C4-2B (cell line): ENCODE data around the gene KCNJ4.
A peak's percentile ranks its signal among the peaks of the same experiment; 100 is the strongest.
"Not testable (repeated sequence)": the region's sequence is repeated elsewhere in the genome, so short reads cannot be mapped to it uniquely, and the experiment has no call there.

Source experiments
- H3K27ac ChIP-seq: fragments of 450-650 bp; 2 replicates; pipeline ENCODE4 v1.5.1; 2017
- ZFX ChIP-seq: fragments of 450-650 bp; IDR thresholded peaks from 2 replicates; pipeline ENCODE4 v1.6.1; 2017
- TF ChIP-seq, protein P1 (sequence below): fragments of 450-650 bp; conservative IDR thresholded peaks from 2 replicates; pipeline ENCODE4 v1.5.1; 2017; ENCODE audit warnings: mild to moderate bottlenecking

Gene KCNJ4

DNA sequence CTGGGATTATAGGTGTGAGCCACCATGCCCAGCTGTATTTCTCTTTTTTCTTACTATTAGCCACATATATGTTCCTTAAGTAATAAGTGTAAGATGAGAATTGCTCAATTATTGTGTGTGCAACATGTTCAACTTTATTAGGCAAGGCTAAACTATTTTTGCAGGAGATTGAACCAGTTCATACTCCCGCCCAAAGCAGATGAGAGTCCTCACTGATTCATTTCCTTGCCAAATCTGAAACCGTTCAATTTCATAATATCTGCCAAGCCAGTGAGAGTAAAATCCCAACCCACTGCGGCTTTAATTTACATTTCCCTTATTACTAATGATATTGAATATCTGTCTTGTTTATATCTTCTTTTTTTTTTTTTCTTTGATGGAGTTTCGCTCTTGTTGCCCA is 48.4 kb downstream of the KCNJ4 start:
- TF ChIP-seq, protein P1, sequence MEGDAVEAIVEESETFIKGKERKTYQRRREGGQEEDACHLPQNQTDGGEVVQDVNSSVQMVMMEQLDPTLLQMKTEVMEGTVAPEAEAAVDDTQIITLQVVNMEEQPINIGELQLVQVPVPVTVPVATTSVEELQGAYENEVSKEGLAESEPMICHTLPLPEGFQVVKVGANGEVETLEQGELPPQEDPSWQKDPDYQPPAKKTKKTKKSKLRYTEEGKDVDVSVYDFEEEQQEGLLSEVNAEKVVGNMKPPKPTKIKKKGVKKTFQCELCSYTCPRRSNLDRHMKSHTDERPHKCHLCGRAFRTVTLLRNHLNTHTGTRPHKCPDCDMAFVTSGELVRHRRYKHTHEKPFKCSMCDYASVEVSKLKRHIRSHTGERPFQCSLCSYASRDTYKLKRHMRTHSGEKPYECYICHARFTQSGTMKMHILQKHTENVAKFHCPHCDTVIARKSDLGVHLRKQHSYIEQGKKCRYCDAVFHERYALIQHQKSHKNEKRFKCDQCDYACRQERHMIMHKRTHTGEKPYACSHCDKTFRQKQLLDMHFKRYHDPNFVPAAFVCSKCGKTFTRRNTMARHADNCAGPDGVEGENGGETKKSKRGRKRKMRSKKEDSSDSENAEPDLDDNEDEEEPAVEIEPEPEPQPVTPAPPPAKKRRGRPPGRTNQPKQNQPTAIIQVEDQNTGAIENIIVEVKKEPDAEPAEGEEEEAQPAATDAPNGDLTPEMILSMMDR, result no peak
- TF ChIP-seq ZFX, result no peak
- no peak overlapping the region for H3K27ac ChIP-seq

DNA sequence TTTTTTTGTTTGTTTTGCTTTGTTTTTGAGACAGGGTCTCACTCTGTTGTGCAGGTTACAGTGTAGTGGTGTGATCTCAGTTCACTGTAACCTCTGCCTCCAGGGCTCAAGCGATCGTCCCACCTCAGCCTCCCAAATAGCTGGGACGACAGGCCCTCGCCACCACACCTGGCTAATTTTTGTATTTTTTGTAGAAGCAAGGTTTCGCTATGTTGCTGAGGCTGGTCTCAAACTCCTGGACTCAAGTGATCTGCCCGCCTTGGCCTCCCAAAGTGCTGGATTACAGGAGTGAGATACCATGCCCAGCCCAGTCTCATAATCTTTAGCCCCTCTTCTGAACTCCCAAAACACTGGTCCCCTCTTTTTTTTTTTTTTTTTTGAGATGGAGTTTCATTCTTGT is 50.6 kb downstream of the KCNJ4 start:
- no peak overlapping the region for H3K27ac ChIP-seq
- TF ChIP-seq ZFX, result no peak
- TF ChIP-seq, protein P1, result no peak

DNA sequence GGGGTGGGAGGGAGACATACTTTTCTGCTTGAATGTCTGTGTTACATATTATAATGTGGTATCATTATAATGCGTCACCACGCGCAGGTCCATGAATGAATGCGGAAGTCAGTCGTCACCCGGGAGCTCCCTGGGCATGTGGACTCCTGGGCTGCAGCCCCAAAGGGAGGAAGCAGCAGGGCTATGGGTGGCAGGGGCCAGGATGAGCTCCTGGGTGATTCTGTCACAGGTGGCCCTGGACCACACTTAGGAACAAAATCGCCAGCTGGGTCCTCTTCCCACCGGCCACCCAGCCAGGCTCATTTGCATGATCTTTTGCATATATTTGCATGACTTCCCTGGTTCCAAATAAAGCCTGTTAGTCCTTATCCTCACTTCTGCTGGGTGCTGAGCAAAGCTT is 51.2 kb downstream of the KCNJ4 start:
- no peak overlapping the region for H3K27ac ChIP-seq
- TF ChIP-seq ZFX, result no peak

DNA sequence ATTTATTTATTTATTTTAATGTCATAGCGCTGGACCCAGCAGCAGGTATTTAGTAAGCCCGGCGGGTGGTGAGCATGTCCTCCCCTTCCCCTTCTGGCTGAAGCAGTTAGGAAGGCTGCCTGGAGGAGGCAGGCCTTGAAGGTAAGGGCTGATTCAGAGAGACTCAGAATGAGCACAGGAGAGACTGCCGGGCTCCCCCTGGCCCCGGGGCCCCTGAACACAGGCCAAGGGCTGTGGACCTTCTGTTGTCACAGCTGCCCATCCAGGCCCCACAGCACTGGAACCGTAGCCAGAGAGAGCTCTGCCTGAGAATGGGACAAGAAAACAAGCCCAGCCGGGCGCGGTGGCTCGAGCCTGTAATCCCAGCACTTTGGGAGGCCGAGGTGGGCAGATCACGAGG is 52.8 kb downstream of the KCNJ4 start:
- TF ChIP-seq, protein P1, result no peak
- no peak for TF ChIP-seq ZFX
- no peak overlapping the region for H3K27ac ChIP-seq

DNA sequence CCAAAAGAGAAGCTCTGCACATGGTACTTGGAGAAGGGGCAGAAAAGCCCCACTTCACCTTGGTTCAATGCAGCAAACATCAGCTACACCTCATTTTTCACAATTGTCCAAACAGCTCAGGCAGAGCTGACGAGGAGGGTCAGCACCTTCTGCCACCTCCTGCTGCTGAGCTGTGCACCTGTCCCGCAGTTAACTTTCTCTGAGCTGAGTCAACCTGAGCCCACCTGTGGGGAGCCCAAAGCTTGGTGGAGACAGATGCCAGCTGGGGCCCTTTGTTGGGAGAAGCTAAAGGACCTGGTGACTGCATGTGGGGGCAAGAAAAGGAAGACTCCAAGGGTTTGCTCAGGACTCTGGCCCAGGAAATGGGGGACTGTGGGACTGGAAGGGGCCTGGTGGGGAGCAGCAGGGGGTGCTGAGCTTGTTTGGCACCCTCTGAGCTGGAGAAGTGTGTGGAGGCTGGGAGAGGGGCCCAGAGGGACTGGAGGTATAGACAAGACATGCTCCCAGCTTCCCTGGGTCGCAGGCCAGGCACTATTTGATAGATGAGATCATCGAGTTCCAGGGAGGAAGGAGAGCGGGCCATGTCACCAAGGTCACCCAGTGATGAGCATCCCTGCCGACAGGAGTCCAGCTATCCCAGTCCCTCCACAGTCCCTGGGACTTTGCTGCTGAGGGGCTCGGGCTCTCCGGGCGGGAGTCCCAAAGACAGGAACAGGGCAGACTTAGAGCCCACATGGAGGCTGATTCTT is 53.5 kb downstream of the KCNJ4 start:
- H3K27ac ChIP-seq, result no peak overlapping the region
- TF ChIP-seq ZFX, result no peak
- TF ChIP-seq, protein P1, result no peak

DNA sequence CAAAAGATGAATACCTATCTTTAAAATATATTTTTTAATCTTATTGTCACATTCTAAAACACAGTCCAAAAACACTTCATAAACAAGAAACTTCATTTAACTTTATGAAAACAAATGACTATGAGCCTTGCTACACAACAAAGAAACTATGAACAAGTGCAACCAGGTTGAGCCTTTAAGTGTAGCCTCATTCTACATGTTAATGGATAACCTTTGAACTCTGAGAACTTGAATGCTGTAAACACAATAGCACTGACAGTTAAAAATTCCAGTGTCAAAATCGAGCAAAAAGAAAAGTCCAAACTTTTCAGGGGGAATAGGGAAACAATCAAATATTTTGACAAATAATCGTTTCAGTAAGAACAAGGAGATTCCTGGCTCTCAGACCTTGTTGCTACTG is 54.7 kb downstream of the KCNJ4 start:
- H3K27ac ChIP-seq, result not testable (repeated sequence)

DNA sequence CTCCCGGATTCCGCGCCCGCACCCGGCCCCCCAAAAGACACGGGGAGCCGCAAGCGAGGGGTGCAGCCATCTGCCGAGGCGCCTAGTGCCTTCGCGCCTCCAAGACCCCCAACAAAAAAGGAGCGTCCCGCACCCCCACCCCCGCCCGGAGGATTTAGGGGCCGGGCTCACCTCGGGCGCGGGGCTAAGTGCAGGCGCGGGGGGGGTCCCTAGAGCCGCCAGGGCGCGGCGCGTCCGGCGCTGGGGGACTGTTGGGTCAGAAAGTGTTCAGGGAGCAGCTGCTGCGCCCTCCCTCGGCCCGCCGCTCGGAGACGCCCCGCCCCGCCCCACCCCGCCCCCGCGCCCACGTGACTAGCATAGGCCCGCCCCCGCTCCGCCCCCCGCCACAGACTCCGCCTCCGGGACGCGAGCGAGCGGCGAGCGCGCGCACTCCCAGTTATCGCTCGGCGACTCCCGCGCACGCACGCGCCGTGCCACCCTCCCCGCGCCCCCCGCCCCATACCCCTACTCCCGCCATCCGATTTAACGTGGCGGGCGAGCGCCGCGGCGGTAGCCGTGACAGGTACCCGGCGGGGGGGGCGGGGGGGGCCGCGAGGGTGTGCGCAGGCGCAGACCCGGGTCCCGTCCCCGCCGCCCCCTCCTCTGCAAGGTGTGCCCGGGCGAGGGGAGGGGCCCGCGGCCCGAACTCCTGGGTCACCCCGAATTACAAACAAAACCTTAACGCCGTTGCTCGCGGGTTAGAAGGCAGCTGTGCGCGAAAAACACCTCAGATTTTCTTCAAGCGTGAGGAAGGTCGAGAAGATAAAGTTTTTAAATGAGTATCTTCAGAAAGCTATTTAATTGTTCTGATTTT is 56.2 kb downstream of the KCNJ4 start:
- TF ChIP-seq, protein P1, result no peak
- no peak for TF ChIP-seq ZFX
- H3K27ac ChIP-seq, result peak overlapping the region; percentile 80

DNA sequence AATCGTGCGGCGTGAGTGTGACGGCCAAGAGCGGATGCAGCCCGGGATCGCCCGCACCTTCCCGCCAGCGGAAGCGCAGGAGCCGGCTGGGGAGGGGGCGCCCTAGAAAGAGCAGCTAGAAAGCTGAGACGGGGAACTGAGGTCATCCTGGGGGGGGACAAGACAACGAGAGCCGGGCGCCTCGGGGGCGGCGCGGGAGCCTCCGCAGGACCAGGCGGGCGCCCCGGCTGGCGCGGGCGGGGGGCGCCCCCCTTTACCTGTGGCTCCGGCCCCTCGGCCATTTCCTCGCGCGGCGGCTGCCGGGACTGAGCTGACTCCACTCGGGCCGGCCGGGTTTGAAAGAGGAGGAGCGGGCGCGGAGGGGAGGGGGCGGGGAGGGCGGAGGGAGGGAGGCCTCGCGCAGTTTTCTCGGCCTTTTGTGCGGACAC is 56.8 kb downstream of the KCNJ4 start:
- H3K27ac ChIP-seq, result peak overlapping the region; percentile 80
